Calu3 (cell line): ENCODE results near the gene COX6A2. TPM values are rescaled to one million over a fixed set of nuclear protein-coding genes. Genes with fewer than 3 reads are reported as not detected.
"Not testable (repeated sequence)": the region's sequence is repeated elsewhere in the genome, so short reads cannot be mapped to it uniquely, and the experiment has no call there.

ENCODE experiments used
- BruUV-seq: library from RNA; stranded (reverse); fragments of 400-500 nt; replicated peaks from 2 replicates; lab custom pipeline; 2021; lab: Mats Ljungman, UMichigan
- CTCF ChIA-PET: fragments of 300-600 bp; sonication (Branson Sonifier 250); formaldehyde crosslinking; loops from one replicate; lab custom pipeline; 2022; ENCODE audit warnings: antibody characterized with exemption; lab: Charles Lee
- DNase-seq: peaks from one replicate; pipeline ENCODE4 v3.0.0; 2022
- H3K27ac Mint-ChIP-seq: one replicate; pipeline ENCODE4 v1.8.0; 2022; ENCODE audit warnings: mixed read lengths; ENCODE audit not compliant: unreplicated experiment
- H3K27me3 Mint-ChIP-seq: one replicate; pipeline ENCODE4 v1.8.0; 2022; ENCODE audit warnings: mixed read lengths; ENCODE audit not compliant: unreplicated experiment
- H3K36me3 Mint-ChIP-seq: one replicate; pipeline ENCODE4 v1.8.0; 2022; ENCODE audit warnings: mild to moderate bottlenecking, moderate library complexity, mixed read lengths; ENCODE audit not compliant: insufficient read depth, unreplicated experiment
- H3K4me1 Mint-ChIP-seq: one replicate; pipeline ENCODE4 v1.8.0; 2022; ENCODE audit warnings: mild to moderate bottlenecking, low read depth, mixed read lengths; ENCODE audit not compliant: unreplicated experiment
- H3K4me3 Mint-ChIP-seq: one replicate; pipeline ENCODE4 v1.8.0; 2022; ENCODE audit warnings: mild to moderate bottlenecking, low read depth, moderate library complexity, mixed read lengths; ENCODE audit not compliant: unreplicated experiment
- H3K9me3 Mint-ChIP-seq: one replicate; pipeline ENCODE4 v1.8.0; 2022; ENCODE audit warnings: low read depth, mixed read lengths; ENCODE audit not compliant: unreplicated experiment
- CTCF ChIP-seq: fragments of 200-600 bp; IDR thresholded peaks from one replicate; pipeline ENCODE4 v1.8.0; 2022; ENCODE audit warnings: antibody characterized with exemption; ENCODE audit not compliant: unreplicated experiment
- intact Hi-C: fragments of 100-400 bp; cut with micrococcal nuclease; formaldehyde crosslinking; loops from one replicate; pipeline ENCODE4 v1.10.0; 2022; ENCODE audit not compliant: unreplicated experiment
- total RNA-seq: library from RNA; stranded (reverse); gene quantifications from 2 replicates; pipeline ENCODE4 v1.2.3, GENCODE V29; 2022

The COX6A2 gene
- total RNA-seq, 1 experiment from 2014 or later, result not detected

GRCh38 chr16:31423241-31423640, 4.9 kb downstream of the COX6A2 start:
- no peak for DNase-seq
- H3K4me1 Mint-ChIP-seq, result no peaks in the 10 kb centered on the region
- peaks cover 54% of the 10 kb centered on the region for H3K27me3 Mint-ChIP-seq
- peaks cover 9% of the 10 kb centered on the region for H3K36me3 Mint-ChIP-seq
- no peak overlapping the region for H3K4me3 Mint-ChIP-seq
- BruUV-seq, result no TSS peak
- no peak for TF ChIP-seq CTCF
- intact Hi-C loops, result no loop called here
- CTCF ChIA-PET, result interaction anchor here (0.7 kb wide), 1 partner anchor 14 kb away, joined by 4 read pairs; no protein-coding TSS in a partner anchor
- no peak overlapping the region for H3K27ac Mint-ChIP-seq
- peaks cover 2% of the 10 kb centered on the region for H3K9me3 Mint-ChIP-seq

GRCh38 chr16:31421587-31421986, 6.6 kb downstream of the COX6A2 start:
- Mint-ChIP-seq H3K4me1 (no peaks in the 10 kb centered on the region), H3K4me3 (no peak overlapping the region), H3K27ac (no peak overlapping the region), H3K27me3 (peaks cover 51% of the 10 kb centered on the region), H3K9me3 (peaks cover 2% of the 10 kb centered on the region), H3K36me3 (peaks cover 8% of the 10 kb centered on the region)
- BruUV-seq, result no TSS peak
- DNase-seq, result no peak
- intact Hi-C loops, result no loop called here
- no peak for TF ChIP-seq CTCF
- CTCF ChIA-PET, result no interaction called here

GRCh38 chr16:31420037-31420436, 8.1 kb downstream of the COX6A2 start:
- Mint-ChIP-seq H3K4me3 (no peak overlapping the region), H3K4me1 (no peaks in the 10 kb centered on the region), H3K36me3 (peaks cover 4% of the 10 kb centered on the region), H3K9me3 (peaks cover 2% of the 10 kb centered on the region), H3K27me3 (peaks cover 53% of the 10 kb centered on the region), H3K27ac (no peak overlapping the region)
- DNase-seq, result no peak
- no peak for TF ChIP-seq CTCF
- no TSS peak for BruUV-seq
- CTCF ChIA-PET, result no interaction called here
- intact Hi-C loops, result no loop called here

- no TSS peak for BruUV-seq
- no peaks in the 10 kb centered on the region for H3K4me1 Mint-ChIP-seq
- CTCF ChIA-PET, result no interaction called here
- no peaks in the 10 kb centered on the region for H3K36me3 Mint-ChIP-seq
- intact Hi-C loops, result no loop called here
- DNase-seq, result no peak
- no peaks in the 10 kb centered on the region for H3K9me3 Mint-ChIP-seq
- peaks cover 53% of the 10 kb centered on the region for H3K27me3 Mint-ChIP-seq
- no peak for TF ChIP-seq CTCF
- H3K4me3 Mint-ChIP-seq, result no peak overlapping the region
- H3K27ac Mint-ChIP-seq, result no peak overlapping the region
These were observed 10.2 kb downstream of the COX6A2 start for GRCh38 chr16:31417916-31418315.

GRCh38 chr16:31417036-31417435, 11.1 kb downstream of the COX6A2 start:
- peaks cover 53% of the 10 kb centered on the region for H3K27me3 Mint-ChIP-seq
- BruUV-seq, CTCF ChIA-PET: not testable (repeated sequence)

More at GRCh38 chr16:31417036-31417435, 11.1 kb downstream of the COX6A2 start:
- H3K4me3 Mint-ChIP-seq, DNase-seq, H3K9me3 Mint-ChIP-seq, H3K27ac Mint-ChIP-seq, H3K4me1 Mint-ChIP-seq, H3K36me3 Mint-ChIP-seq, intact Hi-C loops: not testable (repeated sequence)
